ENCODE results near the gene IL10.
"Not testable (repeated sequence)": the region's sequence is repeated elsewhere in the genome, so short reads cannot be mapped to it uniquely, and the experiment has no call there.

Gene IL10

DNA sequence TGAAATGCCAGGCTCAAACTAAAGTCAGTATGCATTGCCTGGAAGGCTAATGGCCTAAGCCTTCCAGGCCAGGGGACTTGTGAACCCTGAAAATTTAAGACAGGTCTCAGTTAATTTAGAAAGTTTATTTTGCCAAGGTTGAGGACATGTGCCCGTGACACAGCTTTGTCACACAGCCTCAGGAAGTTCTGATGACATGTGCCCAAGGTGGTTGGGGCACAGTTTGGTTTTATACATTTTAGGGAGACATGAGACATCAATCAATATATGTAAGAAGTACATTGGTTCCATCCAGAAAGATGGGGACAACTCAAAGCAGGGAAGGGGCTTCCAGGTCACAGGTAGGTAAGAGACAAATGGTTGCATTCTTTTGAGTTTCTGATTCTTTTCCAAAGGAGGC lies 6.5 kb downstream of the IL10 start:
- not testable (repeated sequence) for DNase-seq (ENCODE audit: low read depth)

DNA sequence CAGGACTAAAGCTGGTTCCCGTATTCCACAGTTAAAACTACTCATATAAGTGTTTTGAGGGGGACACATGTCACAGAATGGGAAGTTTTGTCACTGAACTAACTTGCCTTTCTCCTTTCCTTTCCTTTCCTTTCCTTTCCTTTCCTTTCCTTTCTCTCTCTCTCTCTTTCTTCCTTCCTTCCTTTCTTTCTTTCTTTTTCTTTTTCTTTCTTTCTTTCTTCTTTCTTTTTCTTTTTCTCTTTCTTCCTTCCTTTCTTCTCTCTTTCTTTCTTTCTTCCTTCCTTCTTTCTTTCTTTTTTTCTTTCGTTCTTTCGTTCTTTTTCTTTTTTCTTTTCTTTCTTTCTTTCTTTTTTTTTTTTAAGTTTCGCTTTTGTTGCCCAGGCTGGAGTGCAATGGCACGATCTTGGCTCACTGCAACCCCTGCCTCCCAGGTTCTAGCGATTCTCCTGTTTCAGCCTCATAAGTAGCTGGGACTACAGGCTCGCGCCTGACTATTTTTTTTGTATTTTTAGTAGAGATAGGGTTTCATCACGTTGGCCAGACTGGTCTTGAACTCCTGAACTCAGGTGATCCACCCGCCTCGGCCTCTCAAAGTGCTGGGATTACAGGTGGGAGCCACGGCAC lies 9.4 kb downstream of the IL10 start:
- not testable (repeated sequence) for DNase-seq (ENCODE audit: low read depth)

DNA sequence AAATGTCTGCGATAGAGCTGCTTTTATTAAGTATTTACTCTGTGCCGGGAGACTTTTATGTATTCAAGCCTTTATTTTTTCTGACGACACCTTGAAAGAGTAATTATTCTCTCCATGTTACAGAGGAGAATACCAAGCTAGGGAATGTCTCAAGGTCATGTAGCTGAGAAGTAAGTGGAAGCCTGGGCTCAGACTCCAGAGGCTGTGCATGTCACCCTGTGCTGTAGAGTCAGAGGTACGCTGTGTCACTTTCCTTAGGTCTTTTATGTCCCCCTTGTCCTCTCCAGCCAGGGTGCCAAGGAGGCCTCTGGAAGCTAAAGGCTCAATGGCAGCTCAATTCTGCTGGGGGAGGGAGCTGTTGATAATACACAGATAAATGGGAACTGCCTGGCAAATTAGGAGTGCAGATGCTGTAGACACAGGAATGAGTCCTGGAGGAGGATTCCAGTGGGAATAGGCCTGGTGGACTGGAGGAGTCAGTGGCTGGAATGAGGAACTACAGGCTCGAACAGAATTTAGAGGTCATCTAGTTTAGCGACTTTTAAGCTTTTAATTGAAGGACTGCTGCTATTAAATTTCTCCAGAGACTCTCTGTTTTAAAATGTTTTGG lies 11.0 kb downstream of the IL10 start:
- no peak for DNase-seq (ENCODE audit: low read depth)

DNA sequence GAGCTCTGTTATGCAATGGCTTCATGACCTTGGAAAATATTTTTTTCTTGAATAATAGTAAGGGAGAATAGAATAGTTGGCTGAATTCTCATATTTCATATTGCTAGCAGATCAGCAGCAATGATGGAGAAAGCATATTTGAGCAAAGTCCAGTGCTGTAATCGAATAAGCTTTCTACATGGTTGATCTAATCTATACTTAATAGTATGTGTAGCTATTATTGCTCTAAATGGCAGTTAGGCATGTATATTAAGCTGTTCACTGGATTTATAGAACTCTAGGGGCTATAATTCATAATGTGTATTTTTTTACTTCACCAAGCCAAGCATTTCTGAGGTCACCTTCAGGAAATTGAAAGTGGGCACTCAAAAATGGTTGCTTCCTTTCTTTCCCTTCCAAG lies 11.7 kb downstream of the IL10 start:
- no peak for DNase-seq (ENCODE audit: low read depth)

DNA sequence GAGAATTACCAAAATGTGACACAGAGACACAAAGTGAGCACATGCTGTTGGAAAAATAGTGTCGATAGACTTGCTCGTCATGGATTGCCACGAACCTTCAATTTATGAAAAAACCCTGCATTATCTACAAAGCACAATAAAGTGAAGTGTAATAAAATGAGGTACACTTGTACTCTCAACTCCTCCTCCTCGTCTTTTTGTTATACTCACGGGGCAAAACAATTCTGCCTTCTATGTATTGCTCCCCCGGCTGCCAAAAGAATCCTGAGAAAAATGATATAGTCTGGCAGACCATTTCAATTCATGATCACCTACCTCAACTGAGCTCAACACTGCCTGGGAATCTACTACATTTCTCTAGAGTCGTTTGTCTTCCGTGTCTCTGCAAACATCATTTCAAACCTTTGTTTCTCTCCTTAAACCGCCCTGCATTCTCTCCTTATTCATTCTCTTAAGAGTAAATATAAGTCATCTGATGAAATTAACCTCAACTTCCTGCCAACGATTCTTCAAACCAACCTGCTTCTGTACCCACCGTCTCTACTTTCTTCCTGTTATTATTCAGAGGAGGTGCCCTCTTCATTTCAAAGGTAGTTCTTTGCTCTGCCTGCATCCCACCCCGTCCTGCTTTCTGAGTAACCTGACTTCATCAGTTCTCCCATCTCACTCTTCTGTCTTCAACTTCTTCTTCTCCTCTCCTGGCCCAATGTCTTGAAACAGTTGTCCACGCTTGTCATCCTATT lies 14.6 kb downstream of the IL10 start:
- DNase-seq (ENCODE audit: low read depth): no peak

DNA sequence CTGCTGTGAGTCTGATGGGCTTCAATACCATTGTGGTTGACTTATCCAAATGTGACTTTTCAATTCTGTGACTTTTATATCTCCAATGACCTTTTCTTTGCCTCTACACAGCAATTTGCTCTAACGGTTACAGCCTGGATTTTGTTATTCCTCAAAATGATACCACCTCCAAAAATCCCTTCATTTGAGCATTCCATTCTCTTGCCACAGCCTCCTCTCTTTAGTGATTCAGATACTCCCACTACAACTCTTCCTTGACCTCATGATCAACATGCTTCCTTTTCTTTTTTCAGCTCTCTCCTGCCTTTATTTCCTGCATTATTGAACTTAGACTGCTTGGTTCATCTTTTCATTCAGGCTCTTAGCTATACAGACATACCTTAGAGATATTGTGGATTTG lies 18.3 kb downstream of the IL10 start:
- DNase-seq (ENCODE audit: low read depth): peak; percentile 48

DNA sequence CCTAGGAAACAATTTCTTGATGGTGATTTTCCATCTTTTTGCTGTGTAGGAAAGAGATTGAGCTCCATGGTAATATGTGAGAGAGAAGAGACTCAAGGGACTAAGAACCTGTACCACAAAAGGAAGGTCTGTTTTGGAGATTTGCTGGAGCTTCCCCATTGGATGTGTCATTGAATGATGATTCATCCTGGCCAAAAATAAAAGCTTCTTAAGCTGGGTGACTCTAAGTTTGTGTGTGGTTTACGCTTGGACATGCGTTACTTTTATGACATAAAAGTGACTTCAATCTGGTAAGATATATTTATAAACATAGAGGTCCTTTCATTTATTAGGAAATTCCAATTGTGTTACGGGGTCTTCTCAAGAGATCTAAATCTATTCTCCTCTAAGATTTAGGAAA lies 19.2 kb downstream of the IL10 start:
- peak; percentile 72 for DNase-seq (ENCODE audit: low read depth)

DNA sequence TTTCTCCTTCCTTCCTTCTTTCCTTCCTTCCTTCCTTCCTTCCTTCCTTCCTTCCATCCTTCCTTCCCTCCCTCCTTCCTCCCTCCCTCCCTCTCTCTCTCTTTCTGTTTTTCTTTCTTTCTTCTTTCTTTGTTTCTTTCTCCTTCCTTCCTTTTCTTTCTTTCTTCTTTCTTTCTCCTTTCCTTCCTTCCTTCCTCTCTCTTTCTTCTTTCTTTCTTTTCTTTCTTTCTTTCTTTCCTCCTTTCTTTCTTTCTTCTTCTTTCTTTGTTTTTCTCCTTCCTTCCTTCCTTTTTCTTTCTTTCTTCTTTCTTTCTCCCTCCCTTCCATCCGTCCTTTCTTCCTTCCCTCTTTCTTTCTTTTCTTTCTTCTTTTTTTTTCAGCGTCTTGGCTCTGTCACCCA lies 19.8 kb downstream of the IL10 start:
- no peak for DNase-seq (ENCODE audit: low read depth)

DNA sequence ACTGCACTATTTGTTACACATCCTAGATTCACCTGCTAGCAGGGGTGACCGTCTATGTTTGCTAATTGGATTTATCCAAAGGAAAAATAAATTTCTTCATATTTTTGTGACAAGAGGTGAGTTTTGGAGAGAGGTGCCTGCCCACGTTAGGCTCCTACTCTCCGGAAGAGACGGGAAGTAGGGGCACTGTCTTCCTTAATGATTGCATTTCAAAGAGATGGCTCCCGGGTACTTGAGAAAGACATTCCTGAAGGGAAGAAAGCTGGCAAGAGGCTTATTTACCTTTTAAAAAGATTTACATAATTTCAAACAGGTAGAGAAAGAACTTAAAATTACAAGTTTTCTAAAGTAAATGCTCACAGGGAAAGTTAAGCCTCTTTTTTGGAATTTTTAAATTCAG lies 20.4 kb downstream of the IL10 start:
- DNase-seq (ENCODE audit: low read depth): no peak

DNA sequence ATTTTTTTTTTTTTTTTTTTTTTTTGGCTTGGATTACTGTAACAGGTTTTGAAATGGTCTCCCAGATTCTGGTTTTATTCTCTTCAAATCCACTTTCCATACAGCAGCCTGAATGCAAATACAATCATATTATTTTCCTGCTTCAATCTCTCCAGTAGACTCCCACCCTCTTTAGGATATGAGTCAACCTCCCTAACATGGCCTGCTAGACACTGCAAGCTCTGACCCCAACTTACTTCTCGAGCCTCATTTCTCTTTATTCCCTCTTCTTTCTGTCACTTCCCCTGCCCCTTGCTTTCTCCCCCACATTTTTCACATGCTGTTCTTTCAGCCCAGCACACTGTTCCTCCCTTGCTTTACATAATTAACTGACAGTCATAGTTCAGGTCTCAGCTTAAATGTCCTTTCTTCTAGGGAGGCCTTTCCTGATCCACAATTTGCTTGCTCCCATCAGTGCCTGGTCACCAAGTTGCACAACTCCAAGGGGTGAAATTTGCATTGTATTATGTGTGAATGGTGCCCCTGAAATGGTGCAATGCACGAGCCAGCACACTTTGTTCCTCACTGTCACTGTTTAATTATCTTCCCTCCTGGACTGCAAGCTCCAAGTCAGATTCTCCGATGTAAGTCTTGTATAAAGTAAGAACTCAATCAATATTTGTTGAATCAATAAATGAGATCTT lies 23.8 kb downstream of the IL10 start:
- no peak for DNase-seq (ENCODE audit: low read depth)

DNA sequence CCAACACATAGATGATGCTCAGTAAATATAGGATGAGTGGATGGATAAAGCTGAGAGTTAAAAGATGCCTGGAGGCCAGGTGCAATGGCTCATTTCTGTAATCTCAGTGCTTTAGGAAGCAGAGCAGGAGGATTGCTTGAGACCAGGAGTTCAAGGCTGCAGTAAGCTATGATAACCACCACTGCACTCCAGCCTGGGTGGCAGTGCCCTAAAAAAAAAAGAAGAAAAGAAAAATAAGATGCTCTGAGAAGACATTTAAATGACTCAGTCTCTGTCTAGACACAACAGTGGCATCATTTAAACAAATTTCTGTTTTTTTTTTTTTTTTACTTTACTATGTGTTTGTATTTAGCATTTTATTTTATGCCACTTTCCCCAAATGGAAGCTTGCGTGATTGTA lies 27.0 kb downstream of the IL10 start:
- no peak for DNase-seq (ENCODE audit: low read depth)

DNA sequence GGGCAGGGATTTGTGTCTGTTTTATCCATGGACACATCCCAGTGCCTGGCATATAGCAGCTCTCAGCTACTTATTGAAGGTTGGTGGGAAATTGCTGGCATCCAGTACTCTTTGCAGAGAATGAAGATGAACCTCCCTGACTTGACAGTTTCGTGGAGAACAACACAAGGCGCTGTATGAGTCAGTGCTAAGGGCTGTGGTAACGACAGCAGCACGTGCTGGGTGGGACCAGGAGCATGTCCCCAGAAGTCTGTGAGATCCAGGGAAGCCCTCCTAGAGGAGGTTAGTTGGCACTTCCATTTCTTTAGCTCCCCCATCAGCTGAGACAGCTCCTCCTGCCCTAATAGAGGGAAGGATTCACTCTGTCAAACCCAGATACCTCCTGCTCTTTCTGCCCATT lies 27.6 kb downstream of the IL10 start:
- no peak for DNase-seq (ENCODE audit: low read depth)

DNA sequence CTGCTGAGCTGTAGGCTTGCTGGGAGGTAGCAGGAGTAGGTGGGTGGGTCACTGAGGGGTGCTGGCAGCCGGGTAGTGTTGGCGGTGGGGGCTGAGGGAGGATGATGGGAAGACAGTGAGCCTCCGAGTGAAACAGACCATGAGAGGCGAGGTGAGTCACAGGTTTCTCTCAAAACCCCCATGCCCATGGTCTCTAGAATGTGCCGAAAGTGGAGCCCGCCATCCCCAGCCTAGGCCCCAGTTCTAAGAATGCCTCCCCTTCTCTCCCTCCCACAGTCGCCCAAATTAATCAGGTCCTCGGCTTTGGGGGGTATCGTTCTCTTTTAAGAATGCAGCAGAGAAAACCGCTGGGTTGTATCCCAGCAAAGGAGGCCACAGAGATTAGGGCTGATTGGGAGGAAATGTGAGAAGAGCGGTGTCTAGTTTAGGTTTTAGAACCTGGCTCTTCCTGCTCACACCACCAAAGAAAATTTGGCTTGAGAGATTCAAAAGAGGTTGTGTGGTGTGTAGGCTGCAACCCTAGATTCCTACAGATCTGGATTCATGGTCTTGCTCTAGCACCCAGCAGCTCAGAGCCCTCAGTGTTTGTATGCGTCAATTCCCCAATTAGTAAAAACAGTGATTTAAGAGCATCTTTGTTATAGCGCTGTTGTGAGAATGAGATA lies 29.4 kb downstream of the IL10 start:
- DNase-seq (ENCODE audit: low read depth): no peak

DNA sequence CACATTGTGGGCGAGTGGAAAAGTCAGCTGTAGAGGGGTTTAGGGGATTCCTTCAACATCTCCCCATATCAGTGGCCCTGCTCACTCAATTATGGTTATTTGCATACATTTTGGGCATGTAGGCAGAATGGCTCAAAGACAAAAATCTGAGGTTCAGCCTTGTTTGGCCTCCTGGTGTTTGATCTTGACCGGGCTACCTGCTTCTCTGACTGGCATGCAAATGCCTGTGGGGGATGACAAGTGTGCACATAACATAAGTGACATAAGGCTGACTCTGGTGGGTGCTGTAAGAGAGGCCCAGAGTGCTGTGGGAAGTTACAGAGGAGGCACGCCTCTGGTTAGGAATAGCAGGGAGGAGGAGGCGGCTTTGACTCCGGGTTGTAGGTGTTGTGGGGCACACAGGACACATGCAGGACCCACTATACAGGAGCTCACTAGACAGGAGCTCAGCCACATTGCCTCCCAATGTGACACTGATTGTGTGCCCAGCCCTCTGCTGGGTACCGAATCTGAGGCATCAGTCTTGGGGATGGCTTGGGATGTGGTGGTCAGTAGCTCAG lies 31.1 kb downstream of the IL10 start:
- no peak for DNase-seq (ENCODE audit: low read depth)

DNA sequence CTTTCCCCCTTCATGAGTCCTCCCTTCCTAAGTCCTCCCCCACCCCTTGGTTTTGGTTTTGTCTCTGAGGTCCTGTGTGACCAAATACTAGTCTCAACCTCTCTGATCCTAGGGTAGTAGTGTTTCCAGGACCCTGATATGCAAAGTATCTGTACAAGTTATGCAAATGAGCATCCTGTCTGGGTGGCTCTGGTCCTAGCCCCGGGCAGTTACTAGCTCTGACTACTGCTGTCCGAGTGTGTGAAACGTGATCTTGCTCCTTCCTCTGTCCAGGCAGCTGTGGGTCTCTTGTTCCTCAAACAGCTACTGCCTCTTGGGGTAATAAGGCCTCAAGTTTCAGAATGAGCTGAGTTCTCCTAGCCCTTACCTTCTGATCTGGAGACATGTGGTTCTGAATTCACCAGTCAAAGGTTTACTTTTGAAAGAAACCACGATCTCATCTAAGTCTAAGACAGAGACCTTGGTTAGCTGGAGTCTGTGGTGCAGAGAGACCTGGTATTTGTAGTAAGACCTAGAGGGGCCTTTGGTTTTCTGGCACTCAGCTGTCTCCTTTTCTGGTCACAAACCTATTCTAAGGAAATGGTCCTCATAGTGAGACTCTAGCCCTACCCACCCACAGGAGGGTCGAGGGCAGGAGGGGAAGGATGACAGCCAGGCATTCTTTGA lies 32.8 kb downstream of the IL10 start:
- DNase-seq (ENCODE audit: low read depth): no peak

DNA sequence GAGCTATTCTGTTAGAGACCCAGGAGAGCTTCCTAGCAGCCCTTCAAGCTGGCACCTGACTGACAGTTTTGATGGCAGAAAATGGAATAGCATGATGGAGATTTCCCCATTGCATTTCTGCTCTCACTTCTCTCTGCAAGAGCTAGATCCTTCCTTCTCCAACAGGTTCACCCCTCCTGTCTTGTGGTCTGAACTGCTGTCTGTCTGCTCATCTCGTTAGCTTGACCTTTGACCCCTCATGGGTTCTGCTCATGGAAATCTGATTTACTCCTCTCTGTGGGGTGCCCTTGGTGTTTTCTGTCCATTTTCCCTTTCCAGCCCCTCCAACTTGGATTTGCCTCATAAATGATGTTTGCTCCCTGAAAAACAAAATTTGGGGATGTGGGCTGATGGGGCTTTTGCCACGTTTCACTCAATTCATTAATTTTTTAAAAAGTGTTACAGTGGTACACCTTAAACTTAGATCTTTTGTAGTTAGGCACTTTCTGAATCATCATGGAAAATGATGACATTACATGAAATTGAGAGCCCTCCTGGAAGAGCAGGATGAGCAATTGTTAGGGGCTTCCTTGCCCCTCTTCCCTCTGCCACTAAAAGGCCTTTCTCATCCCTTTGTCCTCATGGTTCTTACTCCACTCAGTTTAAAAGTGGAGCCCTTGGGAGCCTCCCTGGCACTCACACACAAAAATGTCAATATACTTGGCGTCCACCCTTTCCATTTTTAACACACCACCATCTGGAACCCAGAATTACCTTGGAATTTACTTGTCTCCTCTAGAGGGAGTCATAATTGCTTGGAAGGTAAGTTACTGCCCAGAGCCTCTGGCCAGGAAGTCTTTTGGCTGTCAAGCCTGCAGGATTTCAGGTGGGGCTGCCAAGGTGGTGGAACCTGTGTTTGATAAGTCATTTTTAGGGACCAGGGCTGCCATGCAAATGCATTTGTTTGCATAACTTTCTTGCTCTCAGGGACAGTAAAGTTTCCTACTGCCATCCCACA lies 33.6 kb downstream of the IL10 start:
- DNase-seq (ENCODE audit: low read depth): no peak

DNA sequence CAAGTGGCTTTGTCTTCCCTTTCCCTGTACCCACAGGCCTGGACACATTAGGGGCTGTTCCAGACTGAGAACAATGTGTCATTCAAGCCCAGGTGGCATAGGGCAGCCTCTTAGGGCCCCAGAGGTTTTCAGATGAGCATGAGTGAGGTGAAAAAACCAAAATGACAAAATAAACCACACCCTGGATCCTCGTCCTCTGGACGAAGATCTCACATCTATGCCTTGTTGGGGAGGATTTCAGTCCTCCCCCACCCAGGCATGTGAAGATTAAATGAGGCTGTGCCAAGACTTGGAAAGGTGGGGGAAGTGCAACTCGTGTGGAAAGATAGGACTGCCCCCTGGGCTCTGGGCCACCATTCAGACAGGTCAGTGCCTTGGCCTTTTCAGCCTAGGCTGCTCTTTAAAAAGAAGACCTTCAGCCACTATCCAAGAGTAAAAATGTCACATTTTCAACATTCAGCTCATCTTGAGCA lies 34.5 kb downstream of the IL10 start:
- DNase-seq (ENCODE audit: low read depth): no peak

DNA sequence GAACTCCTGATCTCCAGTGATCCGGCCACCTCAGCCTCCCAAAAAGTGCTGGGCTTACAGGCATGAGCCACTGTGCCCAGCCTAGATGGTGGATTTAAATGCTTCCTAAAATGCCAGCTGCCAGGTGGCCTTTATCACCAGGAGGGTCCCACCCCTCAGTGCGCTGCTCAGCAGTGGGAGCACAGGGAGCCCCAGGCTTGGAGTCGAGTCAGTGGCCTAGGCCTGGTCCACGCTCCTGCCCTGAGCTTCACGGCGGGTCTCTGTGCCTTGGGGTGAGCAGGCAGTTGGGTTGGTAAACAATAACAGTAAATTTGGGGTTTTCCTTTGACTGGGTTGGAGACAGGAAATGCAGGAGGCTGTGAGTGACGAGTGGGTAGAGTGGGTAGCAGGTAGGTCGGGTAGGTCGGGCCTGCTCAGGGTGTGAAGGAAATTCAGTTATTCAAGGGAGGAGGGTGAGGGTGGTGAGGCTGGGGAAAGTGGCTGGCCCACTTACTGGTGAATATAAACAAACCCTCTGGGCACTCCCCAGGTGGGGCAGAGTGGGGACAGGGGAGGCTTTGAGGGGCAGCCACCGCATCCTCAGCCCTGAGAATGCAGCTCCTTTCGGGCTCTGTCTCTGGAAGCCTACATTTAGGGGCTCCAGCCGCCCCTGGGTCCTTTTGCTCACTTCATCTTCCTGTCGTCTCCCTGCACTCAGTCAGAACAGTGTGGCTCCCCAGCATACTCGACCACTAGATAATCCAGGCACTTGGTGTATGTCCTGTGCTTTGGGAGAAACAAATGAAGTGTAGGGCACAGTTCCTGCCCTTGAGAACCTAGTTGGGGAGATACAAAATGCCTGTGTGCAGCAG lies 35.2 kb downstream of the IL10 start:
- no peak for DNase-seq (ENCODE audit: low read depth)

DNA sequence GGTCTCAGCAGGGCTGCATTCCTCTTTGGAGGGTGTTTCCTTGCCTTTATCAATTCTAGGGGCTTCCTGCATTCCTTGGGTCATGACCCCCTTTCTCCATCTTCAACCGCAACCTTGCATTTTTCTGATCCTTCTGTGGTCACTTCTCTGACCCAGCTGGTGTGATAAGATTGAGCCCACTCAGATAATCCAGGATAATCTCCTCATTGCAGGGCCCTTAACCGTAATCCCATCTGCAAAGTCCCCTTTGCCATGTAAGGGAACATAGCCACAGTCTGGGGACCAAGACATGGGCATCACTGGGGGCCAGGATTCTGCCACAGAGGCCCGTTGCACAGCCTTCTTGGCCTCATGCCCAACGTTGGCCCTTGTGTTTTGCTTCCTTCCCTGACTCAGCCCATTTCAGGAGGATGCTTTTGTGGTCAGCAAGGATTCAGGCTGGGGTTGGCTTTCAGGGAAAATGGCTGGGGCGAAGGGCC lies 36.7 kb downstream of the IL10 start:
- no peak for DNase-seq (ENCODE audit: low read depth)
